Neural crest cell (in vitro differentiated cells): ENCODE data around the gene RIMBP2. TPM values are rescaled to one million over a fixed set of nuclear protein-coding genes. Genes with fewer than 3 reads are reported as not detected.

Experiments used
- DNase-seq: peaks from one replicate; pipeline ENCODE4 v3.0.0; 2021; ENCODE audit warnings: low read depth, mixed read lengths, low spot score
- H3K27ac Mint-ChIP-seq: one replicate; pipeline ENCODE4 v1.8.0; 2021; ENCODE audit warnings: mild to moderate bottlenecking, mixed read lengths; ENCODE audit not compliant: unreplicated experiment
- H3K27me3 Mint-ChIP-seq: 2 replicates; pipeline ENCODE4 v1.8.0; 2021; ENCODE audit warnings: low read depth, mild to moderate bottlenecking, mixed read lengths
- H3K36me3 Mint-ChIP-seq: 2 replicates; pipeline ENCODE4 v1.8.0; 2021; ENCODE audit warnings: low read depth, mild to moderate bottlenecking, mixed read lengths
- H3K4me1 Mint-ChIP-seq: 2 replicates; pipeline ENCODE4 v1.8.0; 2021; ENCODE audit warnings: mixed read lengths
- H3K4me3 Mint-ChIP-seq: one replicate; pipeline ENCODE4 v1.8.0; 2021; ENCODE audit warnings: mild to moderate bottlenecking, mixed read lengths
- H3K9me3 Mint-ChIP-seq: 2 replicates; pipeline ENCODE4 v1.8.0; 2021; ENCODE audit warnings: mixed read lengths
- total RNA-seq: library from RNA; stranded (reverse); gene quantifications from 2 replicates; pipeline ENCODE4 v1.2.1, GENCODE V29; 2021
- TF ChIP-seq, protein P1 (sequence below): fragments of 200-600 bp; sonication (generic); conservative IDR thresholded peaks from 2 replicates; pipeline ENCODE4 v1.5.0; 2021; ENCODE audit warnings: antibody characterized with exemption, mild to moderate bottlenecking

The RIMBP2 gene
- total RNA-seq, 1 donor from 2014 or later = 5.9 TPM

DNA sequence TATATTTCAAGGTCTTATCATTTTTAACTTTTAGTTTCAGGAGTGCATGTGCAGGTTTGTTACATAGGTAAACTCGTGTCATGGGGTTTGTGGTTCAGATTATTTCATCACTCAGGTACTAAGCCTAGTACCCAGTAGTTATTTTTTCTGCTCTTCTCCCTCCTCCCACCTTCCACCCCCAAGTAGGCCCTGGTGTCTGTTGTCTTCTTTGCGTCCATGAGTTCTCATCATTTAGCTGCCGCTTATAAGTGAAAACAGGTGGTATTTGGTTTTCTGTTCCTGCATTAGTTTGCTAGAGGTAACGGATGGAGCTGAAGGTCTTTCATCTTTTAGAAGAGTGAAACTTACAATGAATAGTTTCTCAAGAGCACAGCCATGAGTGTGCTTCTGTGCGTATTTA, 354.0 kb downstream of the RIMBP2 start:
- Mint-ChIP-seq H3K4me1 (no peaks in the 10 kb centered on the region), H3K36me3 (no peaks in the 10 kb centered on the region), H3K27ac (no peak overlapping the region), H3K27me3 (peaks cover 85% of the 10 kb centered on the region), H3K4me3 (no peak overlapping the region), H3K9me3 (no peaks in the 10 kb centered on the region)
- DNase-seq = no peak
- TF ChIP-seq, protein P1, sequence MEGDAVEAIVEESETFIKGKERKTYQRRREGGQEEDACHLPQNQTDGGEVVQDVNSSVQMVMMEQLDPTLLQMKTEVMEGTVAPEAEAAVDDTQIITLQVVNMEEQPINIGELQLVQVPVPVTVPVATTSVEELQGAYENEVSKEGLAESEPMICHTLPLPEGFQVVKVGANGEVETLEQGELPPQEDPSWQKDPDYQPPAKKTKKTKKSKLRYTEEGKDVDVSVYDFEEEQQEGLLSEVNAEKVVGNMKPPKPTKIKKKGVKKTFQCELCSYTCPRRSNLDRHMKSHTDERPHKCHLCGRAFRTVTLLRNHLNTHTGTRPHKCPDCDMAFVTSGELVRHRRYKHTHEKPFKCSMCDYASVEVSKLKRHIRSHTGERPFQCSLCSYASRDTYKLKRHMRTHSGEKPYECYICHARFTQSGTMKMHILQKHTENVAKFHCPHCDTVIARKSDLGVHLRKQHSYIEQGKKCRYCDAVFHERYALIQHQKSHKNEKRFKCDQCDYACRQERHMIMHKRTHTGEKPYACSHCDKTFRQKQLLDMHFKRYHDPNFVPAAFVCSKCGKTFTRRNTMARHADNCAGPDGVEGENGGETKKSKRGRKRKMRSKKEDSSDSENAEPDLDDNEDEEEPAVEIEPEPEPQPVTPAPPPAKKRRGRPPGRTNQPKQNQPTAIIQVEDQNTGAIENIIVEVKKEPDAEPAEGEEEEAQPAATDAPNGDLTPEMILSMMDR = no peak

DNA sequence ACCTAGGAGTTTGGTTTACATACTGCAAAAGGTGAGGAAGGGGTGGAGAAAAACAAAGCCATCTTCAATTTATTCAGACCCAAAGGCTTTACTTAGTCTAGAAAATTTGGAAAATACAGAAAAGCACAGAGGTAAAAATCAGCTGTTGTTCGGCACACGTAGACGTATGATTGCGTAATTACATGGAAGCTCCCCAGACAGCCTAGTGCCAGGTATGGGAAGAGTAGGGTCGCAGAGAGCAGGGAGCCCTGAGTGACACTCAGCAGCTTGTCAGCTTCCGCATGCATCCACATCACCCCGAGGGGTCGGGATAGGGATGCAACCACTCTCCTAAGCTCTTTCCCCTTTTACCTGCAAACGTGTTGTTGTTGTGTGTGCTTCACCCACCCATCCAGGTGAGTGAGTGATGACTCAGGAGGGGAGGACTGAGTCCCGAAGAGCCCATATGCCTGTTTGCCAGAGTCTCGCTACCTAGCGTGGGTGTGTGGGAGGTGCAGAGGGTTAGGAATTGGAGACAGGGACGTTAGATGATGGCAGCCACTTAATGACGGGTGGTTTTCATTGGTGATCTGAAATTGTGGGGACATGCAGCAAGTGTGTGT, 358.3 kb downstream of the RIMBP2 start:
- H3K36me3 Mint-ChIP-seq = no peaks in the 10 kb centered on the region
- peaks cover 81% of the 10 kb centered on the region for H3K27me3 Mint-ChIP-seq
- no peaks in the 10 kb centered on the region for H3K4me1 Mint-ChIP-seq
- H3K9me3 Mint-ChIP-seq = no peaks in the 10 kb centered on the region
- TF ChIP-seq, protein P1 = no peak
- no peak overlapping the region for H3K4me3 Mint-ChIP-seq
- DNase-seq = no peak
- no peak overlapping the region for H3K27ac Mint-ChIP-seq

DNA sequence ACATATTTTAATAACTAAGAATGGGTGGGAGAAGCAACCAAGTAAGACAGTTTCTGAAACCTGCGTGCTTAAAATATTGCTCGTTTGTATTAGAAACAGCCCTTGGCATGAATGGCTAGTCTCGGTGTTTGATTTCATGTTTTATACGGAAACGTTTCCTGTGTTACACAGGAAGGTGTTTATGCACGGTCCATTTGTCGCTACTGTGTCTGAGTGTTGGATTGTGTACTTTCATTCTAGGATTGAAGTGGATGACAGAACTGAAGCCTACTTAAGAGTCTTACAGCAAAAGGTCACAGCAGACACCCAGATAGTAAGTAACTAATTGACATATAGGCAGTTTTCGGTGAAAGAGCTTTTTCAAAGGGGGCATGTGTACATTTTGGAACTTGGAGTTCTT, 358.9 kb downstream of the RIMBP2 start:
- H3K4me3 Mint-ChIP-seq = no peak overlapping the region
- DNase-seq = no peak
- no peaks in the 10 kb centered on the region for H3K9me3 Mint-ChIP-seq
- H3K27ac Mint-ChIP-seq = no peak overlapping the region
- H3K4me1 Mint-ChIP-seq = no peaks in the 10 kb centered on the region
- TF ChIP-seq, protein P1 = no peak
- no peaks in the 10 kb centered on the region for H3K36me3 Mint-ChIP-seq
- H3K27me3 Mint-ChIP-seq = peaks cover 78% of the 10 kb centered on the region

DNA sequence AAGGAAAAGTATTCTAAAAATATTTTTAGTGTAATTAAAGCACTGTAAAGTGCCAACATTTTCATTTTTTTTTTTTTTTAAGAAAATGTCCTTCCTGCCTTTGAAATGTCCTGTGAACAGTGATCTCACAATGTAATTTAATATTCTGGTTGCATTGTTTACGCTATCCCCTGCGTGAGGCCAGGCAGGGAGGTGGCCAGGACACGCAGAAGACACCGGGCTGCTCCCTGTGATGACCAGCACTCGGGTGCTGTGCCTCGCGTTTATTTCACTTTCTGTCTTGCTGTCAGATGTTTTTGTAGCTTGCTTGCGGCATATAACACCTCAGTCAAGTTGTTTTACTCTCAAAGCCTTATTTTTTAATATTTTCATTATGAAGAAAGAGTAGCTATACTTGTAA, 359.9 kb downstream of the RIMBP2 start:
- no peak overlapping the region for H3K4me3 Mint-ChIP-seq
- DNase-seq = no peak
- H3K9me3 Mint-ChIP-seq = no peaks in the 10 kb centered on the region
- H3K4me1 Mint-ChIP-seq = no peaks in the 10 kb centered on the region
- H3K36me3 Mint-ChIP-seq = no peaks in the 10 kb centered on the region
- no peak overlapping the region for H3K27ac Mint-ChIP-seq
- peaks cover 75% of the 10 kb centered on the region for H3K27me3 Mint-ChIP-seq
- TF ChIP-seq, protein P1 = no peak

DNA sequence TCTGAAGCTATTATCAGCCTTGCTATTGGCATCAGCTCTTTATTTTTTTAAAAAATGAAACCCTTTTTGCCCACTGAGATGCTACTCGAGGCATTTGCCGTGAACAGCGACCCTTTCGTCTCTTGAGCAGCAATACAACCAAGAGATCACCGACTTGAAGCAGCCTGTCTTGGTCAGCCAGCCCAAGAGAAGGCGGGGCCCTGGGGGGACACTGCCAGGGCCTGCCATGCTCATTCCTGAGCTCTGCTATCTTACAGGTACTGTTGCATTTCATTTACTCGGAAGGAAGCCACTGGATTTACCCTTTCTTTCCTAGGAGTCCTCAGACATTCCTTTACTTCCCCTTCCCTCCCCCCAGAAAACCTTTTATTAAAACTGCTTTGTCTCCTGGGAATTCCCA, 361.7 kb downstream of the RIMBP2 start:
- Mint-ChIP-seq H3K9me3 (no peaks in the 10 kb centered on the region), H3K27ac (no peak overlapping the region), H3K4me3 (no peak overlapping the region), H3K36me3 (no peaks in the 10 kb centered on the region), H3K27me3 (peaks cover 70% of the 10 kb centered on the region), H3K4me1 (no peaks in the 10 kb centered on the region)
- TF ChIP-seq, protein P1 = no peak
- DNase-seq = no peak
